Dermis blood vessel endothelial cell (primary cell): Measurements from ENCODE around the gene TTYH3. TPM values are rescaled to one million over a fixed set of nuclear protein-coding genes. Genes with fewer than 3 reads are reported as not detected.

Experiments used
- DNase-seq: peaks from one replicate; pipeline ENCODE4 v3.0.0; 2010
- total RNA-seq: library from RNA; depleted of rRNA; stranded (reverse); fragments of >200 nt; gene quantifications from 2 replicates; pipeline ENCODE4 v1.2.3, GENCODE V29; 2014

The TTYH3 gene
- total RNA-seq, 1 donor from 2014 or later = 72.8 TPM

- no peak for DNase-seq
These were observed 14.4 kb upstream of the TTYH3 start for GRCh38 chr7:2617325-2617905.

- no peak for DNase-seq
These were observed 12.7 kb upstream of the TTYH3 start for GRCh38 chr7:2619116-2619515.

- DNase-seq = peak; percentile 64
These were observed 10.5 kb upstream of the TTYH3 start for GRCh38 chr7:2621061-2621828.

GRCh38 chr7:2621948-2622640 is 9.7 kb upstream of the TTYH3 start:
- peak; percentile 41 for DNase-seq

GRCh38 chr7:2622869-2623697 is 8.7 kb upstream of the TTYH3 start:
- no peak for DNase-seq

- DNase-seq = no peak
These were observed 8.1 kb upstream of the TTYH3 start for GRCh38 chr7:2623698-2624014.

GRCh38 chr7:2624293-2624886 is 7.4 kb upstream of the TTYH3 start:
- DNase-seq = no peak

- peak; percentile 93 for DNase-seq
These were observed 5.2 kb upstream of the TTYH3 start for GRCh38 chr7:2626498-2627117.

GRCh38 chr7:2627258-2628129 is 4.3 kb upstream of the TTYH3 start:
- no peak for DNase-seq

- no peak for DNase-seq
These were observed 3.7 kb upstream of the TTYH3 start for GRCh38 chr7:2628130-2628482.

- DNase-seq = no peak
These were observed 2.9 kb upstream of the TTYH3 start for GRCh38 chr7:2628891-2629290.

- DNase-seq = peak; percentile 58
These were observed 1.8 kb upstream of the TTYH3 start for GRCh38 chr7:2629746-2630681.

GRCh38 chr7:2632733-2633537 is 1.1 kb downstream of the TTYH3 start:
- peak; percentile 69 for DNase-seq

GRCh38 chr7:2633538-2634266 is 1.9 kb downstream of the TTYH3 start:
- peak; percentile 74 for DNase-seq

GRCh38 chr7:2634267-2635145 is 2.7 kb downstream of the TTYH3 start:
- no peak for DNase-seq

GRCh38 chr7:2635148-2635668 is 3.4 kb downstream of the TTYH3 start:
- no peak for DNase-seq
